Measurements from ENCODE around the gene DLG1.

The DLG1 gene

GRCh38 chr3:197239857-197240256, 58.6 kb downstream of the DLG1 start:
- DNase-seq (ENCODE audit: low read depth) = no peak
- TF ChIP-seq CTCF (IDR thresholded peaks at IDR 0.05; ENCODE audit: low read depth, low read length, missing control alignments) = no peak
- in situ Hi-C loops (cut with HindIII; ENCODE audit: low sequenced_read_pairs) = no loop called here
- H3K4me3 ChIP-seq (ENCODE audit: low read depth, low read length) = no peak overlapping the region

- TF ChIP-seq CTCF (IDR thresholded peaks at IDR 0.05; ENCODE audit: low read depth, low read length, missing control alignments) = no peak
- in situ Hi-C loops (cut with HindIII; ENCODE audit: low sequenced_read_pairs) = no loop called here
- no peak overlapping the region for H3K4me3 ChIP-seq (ENCODE audit: low read depth, low read length)
- no peak for DNase-seq (ENCODE audit: low read depth)
Observed at GRCh38 chr3:197238842-197239241, 59.6 kb downstream of the DLG1 start.

- no peak overlapping the region for H3K4me3 ChIP-seq (ENCODE audit: low read depth, low read length)
- DNase-seq (ENCODE audit: low read depth) = no peak
- TF ChIP-seq CTCF (IDR thresholded peaks at IDR 0.05; ENCODE audit: low read depth, low read length, missing control alignments) = no peak
- in situ Hi-C loops (cut with HindIII; ENCODE audit: low sequenced_read_pairs) = no loop called here
Observed at GRCh38 chr3:197237897-197238296, 60.5 kb downstream of the DLG1 start.

- in situ Hi-C loops (cut with HindIII; ENCODE audit: low sequenced_read_pairs) = no loop called here
- no peak overlapping the region for H3K4me3 ChIP-seq (ENCODE audit: low read depth, low read length)
- no peak for TF ChIP-seq CTCF (IDR thresholded peaks at IDR 0.05; ENCODE audit: low read depth, low read length, missing control alignments)
- DNase-seq (ENCODE audit: low read depth) = no peak
Observed at GRCh38 chr3:197236362-197236761, 62.0 kb downstream of the DLG1 start.

GRCh38 chr3:197234947-197235914, 63.2 kb downstream of the DLG1 start:
- TF ChIP-seq CTCF (IDR thresholded peaks at IDR 0.05; ENCODE audit: low read depth, low read length, missing control alignments) = no peak
- no peak for DNase-seq (ENCODE audit: low read depth)
- in situ Hi-C loops (cut with HindIII; ENCODE audit: low sequenced_read_pairs) = no loop called here
- H3K4me3 ChIP-seq (ENCODE audit: low read depth, low read length) = no peak overlapping the region

GRCh38 chr3:197231321-197231720, 67.1 kb downstream of the DLG1 start:
- TF ChIP-seq CTCF (IDR thresholded peaks at IDR 0.05; ENCODE audit: low read depth, low read length, missing control alignments) = no peak
- in situ Hi-C loops (cut with HindIII; ENCODE audit: low sequenced_read_pairs) = no loop called here
- DNase-seq (ENCODE audit: low read depth) = no peak
- no peak overlapping the region for H3K4me3 ChIP-seq (ENCODE audit: low read depth, low read length)
